Measurements from ENCODE around the gene HADHA. TPM values are rescaled to one million over a fixed set of nuclear protein-coding genes. Genes with fewer than 3 reads are reported as not detected.

HADHA gene
- total RNA-seq, 1 experiment from 2014 or later: 101 TPM

DNA sequence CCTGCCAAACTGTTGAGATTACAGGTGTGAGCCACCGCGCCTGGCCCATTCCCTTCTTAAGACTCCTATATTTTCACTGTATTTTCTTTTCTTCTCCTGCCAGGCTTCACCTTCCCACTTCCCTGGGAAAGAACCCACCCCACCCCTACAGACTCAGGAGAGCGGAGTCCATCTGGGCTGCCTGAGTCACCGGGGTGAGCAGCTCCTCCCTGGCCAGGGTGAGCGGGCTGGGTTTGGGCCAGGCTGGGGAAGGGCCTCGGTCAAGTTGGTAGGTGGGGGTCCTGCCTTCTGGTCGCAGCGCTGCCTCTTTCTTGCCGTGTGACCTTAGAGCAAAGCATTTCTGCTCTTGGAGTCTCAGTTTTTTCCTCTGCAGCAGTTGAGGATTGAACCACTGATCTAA is 73.6 kb downstream of the HADHA start (continued):
- TF ChIP-seq EZH2 (IDR thresholded peaks at IDR 0.05) (no peak), CBX3 (IDR thresholded peaks at IDR 0.05; ENCODE audit: low read depth) (no peak), JUND (IDR thresholded peaks at IDR 0.05) (no peak), SIN3A (IDR thresholded peaks at IDR 0.05; ENCODE audit: low read depth) (no peak), CEBPB (IDR thresholded peaks at IDR 0.05; ENCODE audit: low read depth) (no peak), ZNF274 (IDR thresholded peaks at IDR 0.05; ENCODE audit: low read depth, low read length) (no peak)
- TF ChIP-seq, protein P1, sequence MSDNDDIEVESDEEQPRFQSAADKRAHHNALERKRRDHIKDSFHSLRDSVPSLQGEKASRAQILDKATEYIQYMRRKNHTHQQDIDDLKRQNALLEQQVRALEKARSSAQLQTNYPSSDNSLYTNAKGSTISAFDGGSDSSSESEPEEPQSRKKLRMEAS (IDR thresholded peaks at IDR 0.05): no peak
- TF ChIP-seq, protein P2, sequence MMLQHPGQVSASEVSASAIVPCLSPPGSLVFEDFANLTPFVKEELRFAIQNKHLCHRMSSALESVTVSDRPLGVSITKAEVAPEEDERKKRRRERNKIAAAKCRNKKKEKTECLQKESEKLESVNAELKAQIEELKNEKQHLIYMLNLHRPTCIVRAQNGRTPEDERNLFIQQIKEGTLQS (IDR thresholded peaks at IDR 0.05): no peak

DNA sequence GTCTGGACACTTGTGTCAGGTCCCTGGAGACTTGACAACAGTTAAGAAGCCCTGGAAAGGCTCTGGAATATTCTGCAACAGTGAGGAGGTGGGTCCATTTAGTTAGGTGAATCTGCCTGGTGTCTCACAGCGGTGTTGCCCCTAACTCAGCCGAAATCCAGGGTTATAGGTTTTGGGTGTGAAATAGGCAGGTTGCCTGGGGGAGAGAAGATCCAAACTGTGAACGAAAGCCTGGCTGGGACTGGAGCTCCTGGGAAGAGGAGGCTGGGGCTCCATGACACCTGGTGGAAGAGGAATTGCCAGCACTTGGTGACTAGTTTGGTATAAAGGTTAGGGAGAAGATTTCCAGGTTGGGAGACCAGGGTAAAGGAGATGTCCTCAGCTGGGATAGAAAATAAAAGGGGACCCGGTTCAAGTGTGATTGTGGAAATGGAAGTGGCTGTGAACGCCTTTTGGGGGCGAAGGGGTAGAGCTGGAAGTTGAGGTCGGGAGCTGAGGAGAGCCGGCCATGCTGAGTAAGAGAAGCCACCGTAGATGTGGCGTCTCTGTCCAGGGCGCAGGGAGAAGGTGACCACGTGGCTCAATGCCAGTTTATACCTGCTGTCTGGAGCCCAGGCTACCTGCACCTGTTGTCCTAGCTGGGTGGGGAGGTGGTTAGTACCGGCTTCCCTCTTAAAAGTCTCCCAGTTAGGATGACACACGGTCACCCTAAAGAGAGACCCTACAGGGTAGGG is 74.6 kb downstream of the HADHA start:
- BruUV-seq (replicated peaks): no TSS peak
- Histone ChIP-seq H3K9me3 (ENCODE audit: control insufficient read depth in 1 of 2, insufficient read depth in 1 of 2, low read depth in 1 of 2, low read length in 2 of 2) (no peaks in the 10 kb centered on the region), H3K27ac (ENCODE audit: low read depth, low read length) (no peak overlapping the region), H3K9me2 (ENCODE audit: insufficient read depth) (no peaks in the 10 kb centered on the region), H3K79me2 (ENCODE audit: insufficient read depth, low read length) (peaks cover 6% of the 10 kb centered on the region; the same call in 1 of the 2 replicates), H3K9ac (ENCODE audit: low read length) (no peak overlapping the region), H3K4me3 (replicated peaks in 1 of 2; ENCODE audit: low read depth in 1 of 2, low read length in 2 of 2) (no peak overlapping the region), H3K4me1 (ENCODE audit: control insufficient read depth in 1 of 2, insufficient read depth in 2 of 2, low read length in 2 of 2) (peaks cover 0 to 12% of the 10 kb centered on the region in 2 experiments; a peak in 1 of 4 replicates), H3K36me3 (ENCODE audit: control insufficient read depth in 1 of 2, insufficient read depth in 2 of 2, low read length in 2 of 2) (no peaks in the 10 kb centered on the region), H3K4me2 (ENCODE audit: low read length) (no peak overlapping the region), H3K27me3 (ENCODE audit: insufficient read depth, low read length) (no peaks in the 10 kb centered on the region), H2AFZ (ENCODE audit: low read depth, low read length, poor library complexity, severe bottlenecking) (no peak overlapping the region), H4K20me1 (ENCODE audit: insufficient read depth) (no peaks in the 10 kb centered on the region)
- TF ChIP-seq, protein P3, sequence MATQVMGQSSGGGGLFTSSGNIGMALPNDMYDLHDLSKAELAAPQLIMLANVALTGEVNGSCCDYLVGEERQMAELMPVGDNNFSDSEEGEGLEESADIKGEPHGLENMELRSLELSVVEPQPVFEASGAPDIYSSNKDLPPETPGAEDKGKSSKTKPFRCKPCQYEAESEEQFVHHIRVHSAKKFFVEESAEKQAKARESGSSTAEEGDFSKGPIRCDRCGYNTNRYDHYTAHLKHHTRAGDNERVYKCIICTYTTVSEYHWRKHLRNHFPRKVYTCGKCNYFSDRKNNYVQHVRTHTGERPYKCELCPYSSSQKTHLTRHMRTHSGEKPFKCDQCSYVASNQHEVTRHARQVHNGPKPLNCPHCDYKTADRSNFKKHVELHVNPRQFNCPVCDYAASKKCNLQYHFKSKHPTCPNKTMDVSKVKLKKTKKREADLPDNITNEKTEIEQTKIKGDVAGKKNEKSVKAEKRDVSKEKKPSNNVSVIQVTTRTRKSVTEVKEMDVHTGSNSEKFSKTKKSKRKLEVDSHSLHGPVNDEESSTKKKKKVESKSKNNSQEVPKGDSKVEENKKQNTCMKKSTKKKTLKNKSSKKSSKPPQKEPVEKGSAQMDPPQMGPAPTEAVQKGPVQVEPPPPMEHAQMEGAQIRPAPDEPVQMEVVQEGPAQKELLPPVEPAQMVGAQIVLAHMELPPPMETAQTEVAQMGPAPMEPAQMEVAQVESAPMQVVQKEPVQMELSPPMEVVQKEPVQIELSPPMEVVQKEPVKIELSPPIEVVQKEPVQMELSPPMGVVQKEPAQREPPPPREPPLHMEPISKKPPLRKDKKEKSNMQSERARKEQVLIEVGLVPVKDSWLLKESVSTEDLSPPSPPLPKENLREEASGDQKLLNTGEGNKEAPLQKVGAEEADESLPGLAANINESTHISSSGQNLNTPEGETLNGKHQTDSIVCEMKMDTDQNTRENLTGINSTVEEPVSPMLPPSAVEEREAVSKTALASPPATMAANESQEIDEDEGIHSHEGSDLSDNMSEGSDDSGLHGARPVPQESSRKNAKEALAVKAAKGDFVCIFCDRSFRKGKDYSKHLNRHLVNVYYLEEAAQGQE (IDR thresholded peaks at IDR 0.05; ENCODE audit: low read depth): no peak
- no peak for TF ChIP-seq CEBPB (IDR thresholded peaks at IDR 0.05; ENCODE audit: low read depth)
- TF ChIP-seq JUND (IDR thresholded peaks at IDR 0.05): no peak
- no peak for TF ChIP-seq EZH2 (IDR thresholded peaks at IDR 0.05)
- TF ChIP-seq EZH2phosphoT487 (IDR thresholded peaks at IDR 0.05; ENCODE audit: borderline replicate concordance): no peak
- ChIA-PET POLR2A (no interaction called here), RAD21 (ENCODE audit: low non-redundant PET in 1 of 2, low total read pairs in 2 of 2, uncharacterized antibody in 2 of 2, unreplicated experiment in 2 of 2) (no interaction called here), CTCF (no interaction called here)
- no peak for ATAC-seq
- intact Hi-C loops (cut with micrococcal nuclease): loop anchor here (2.0 kb wide), 1 partner anchor 299 kb away; no protein-coding TSS in a partner anchor
- DNase-seq (ENCODE audit: low read depth, low spot score): no peak

Measured in HCT116 (cell line).